Colonic mucosa (tissue), 4 donors: Measurements from ENCODE around the gene VSX1. TPM values are rescaled to one million over a fixed set of nuclear protein-coding genes. Genes with fewer than 3 reads are reported as not detected.

Source experiments
- DNase-seq: peaks from one replicate; pipeline ENCODE4 v3.0.0-alpha.2; 2020
- H3K27ac ChIP-seq: fragments of 200-600 bp; one replicate; pipeline ENCODE4 v1.8.0; 2021
- H3K27me3 ChIP-seq: fragments of 200-600 bp; one replicate; pipeline ENCODE4 v1.8.0; 2021
- H3K36me3 ChIP-seq: fragments of 200-600 bp; one replicate; pipeline ENCODE4 v1.8.0; 2021
- H3K4me1 ChIP-seq: fragments of 200-600 bp; one replicate; pipeline ENCODE4 v1.8.0; 2021; ENCODE audit warnings: mild to moderate bottlenecking
- H3K4me3 ChIP-seq: fragments of 200-600 bp; one replicate; pipeline ENCODE4 v1.8.0; 2021
- H3K9ac ChIP-seq, 2 donors: one replicate each; pipeline ENCODE4 v1.7.0; 2013; ENCODE audit warnings: control low read depth in 2 of 2, low read depth in 2 of 2, low read length in 2 of 2
- H3K9me3 ChIP-seq: fragments of 200-600 bp; one replicate; pipeline ENCODE4 v1.8.0; 2021
- intact Hi-C: fragments of 100-400 bp; cut with DNase I; formaldehyde crosslinking; loops from one replicate; pipeline ENCODE4 v1.14.1; 2022
- total RNA-seq, 2 donors: library from RNA; stranded (reverse); fragmentation: NEBNext Ultra II Directional in 1 of 2; extraction: Animal tissue kit (Norgen Biotek cat#: 25700) in 1 of 2; gene quantifications; one replicate each; pipeline ENCODE4 v1.2.1, GENCODE V29; 2021
- TF ChIP-seq, protein P1 (sequence below): fragments of 200-600 bp; IDR thresholded peaks from one replicate; pipeline ENCODE4 v1.8.0; 2022; ENCODE audit warnings: antibody characterized with exemption, mild to moderate bottlenecking
- donor health status: healthy.
- donor health status: DM: no; HTN: no; CAD: no.
- donor health status: DM: no; HTN: no; CAD: no.

Gene VSX1
- total RNA-seq, 2 donors from 2014 or later = not detected

DNA sequence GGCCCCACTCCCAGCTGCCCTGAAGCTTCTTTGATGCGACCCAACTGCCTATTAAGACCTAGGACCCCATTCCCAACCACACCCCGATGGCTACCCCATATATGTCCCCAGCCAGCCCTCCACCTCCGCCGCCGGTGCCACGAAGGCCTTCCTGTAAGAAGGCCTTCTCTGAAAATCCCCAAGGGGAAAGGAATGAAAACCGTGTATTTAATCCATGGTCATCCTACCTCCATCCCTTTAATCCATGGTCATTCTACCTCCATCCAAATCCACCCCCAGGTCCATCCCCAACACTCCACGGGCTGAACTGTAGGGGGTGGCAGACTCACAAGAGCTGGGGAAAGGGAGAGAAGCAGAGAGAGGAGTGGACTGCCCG, 545 bp upstream of the VSX1 start:
- H3K4me1 ChIP-seq = no peaks in the 10 kb centered on the region
- TF ChIP-seq, protein P1, sequence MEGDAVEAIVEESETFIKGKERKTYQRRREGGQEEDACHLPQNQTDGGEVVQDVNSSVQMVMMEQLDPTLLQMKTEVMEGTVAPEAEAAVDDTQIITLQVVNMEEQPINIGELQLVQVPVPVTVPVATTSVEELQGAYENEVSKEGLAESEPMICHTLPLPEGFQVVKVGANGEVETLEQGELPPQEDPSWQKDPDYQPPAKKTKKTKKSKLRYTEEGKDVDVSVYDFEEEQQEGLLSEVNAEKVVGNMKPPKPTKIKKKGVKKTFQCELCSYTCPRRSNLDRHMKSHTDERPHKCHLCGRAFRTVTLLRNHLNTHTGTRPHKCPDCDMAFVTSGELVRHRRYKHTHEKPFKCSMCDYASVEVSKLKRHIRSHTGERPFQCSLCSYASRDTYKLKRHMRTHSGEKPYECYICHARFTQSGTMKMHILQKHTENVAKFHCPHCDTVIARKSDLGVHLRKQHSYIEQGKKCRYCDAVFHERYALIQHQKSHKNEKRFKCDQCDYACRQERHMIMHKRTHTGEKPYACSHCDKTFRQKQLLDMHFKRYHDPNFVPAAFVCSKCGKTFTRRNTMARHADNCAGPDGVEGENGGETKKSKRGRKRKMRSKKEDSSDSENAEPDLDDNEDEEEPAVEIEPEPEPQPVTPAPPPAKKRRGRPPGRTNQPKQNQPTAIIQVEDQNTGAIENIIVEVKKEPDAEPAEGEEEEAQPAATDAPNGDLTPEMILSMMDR = no peak
- no peak overlapping the region for H3K4me3 ChIP-seq
- DNase-seq = no peak
- H3K9ac ChIP-seq = no peak overlapping the region
- peaks cover 52% of the 10 kb centered on the region for H3K27me3 ChIP-seq
- H3K36me3 ChIP-seq = no peaks in the 10 kb centered on the region
- H3K27ac ChIP-seq = no peak overlapping the region
- intact Hi-C loops = no loop called here
- H3K9me3 ChIP-seq = no peaks in the 10 kb centered on the region

DNA sequence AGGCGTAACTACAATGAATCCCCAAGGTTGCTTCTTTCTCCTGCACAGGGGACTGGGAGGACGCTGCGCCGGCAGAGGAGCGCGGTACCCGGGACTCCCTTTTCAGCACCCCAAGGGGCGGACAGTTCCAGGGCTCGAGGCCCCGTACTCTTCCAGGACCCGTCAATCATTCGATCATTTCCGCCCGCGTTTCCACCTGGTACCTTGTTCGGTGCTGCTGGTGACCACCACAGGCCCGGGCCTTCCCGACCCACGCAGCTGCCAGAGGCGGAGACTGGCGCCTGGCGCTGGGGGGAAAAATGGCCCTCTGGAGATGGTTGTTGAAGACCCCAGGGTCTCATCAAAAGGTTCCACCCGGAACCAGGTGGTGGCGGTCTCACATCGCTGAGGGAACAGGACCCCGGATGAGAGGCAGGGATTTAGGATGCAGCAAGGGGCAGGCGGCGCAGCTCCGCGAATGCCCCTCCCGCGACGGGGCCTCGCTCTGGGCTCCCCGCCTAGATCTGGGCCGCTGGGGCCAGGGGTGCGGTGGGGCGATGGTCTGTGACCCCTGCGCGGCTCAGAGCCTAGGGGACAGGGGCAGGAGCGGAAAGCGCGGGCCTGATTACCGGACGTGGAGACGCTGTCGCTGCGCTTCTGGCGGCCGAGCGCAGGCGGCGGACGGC, 744 bp downstream of the VSX1 start:
- intact Hi-C loops = no loop called here
- Histone ChIP-seq H3K4me3 (no peak overlapping the region), H3K36me3 (no peaks in the 10 kb centered on the region), H3K27me3 (peaks cover 52% of the 10 kb centered on the region), H3K9me3 (no peaks in the 10 kb centered on the region), H3K4me1 (no peaks in the 10 kb centered on the region), H3K27ac (no peak overlapping the region), H3K9ac (no peak overlapping the region)
- no peak for DNase-seq
- TF ChIP-seq, protein P1 = no peak

DNA sequence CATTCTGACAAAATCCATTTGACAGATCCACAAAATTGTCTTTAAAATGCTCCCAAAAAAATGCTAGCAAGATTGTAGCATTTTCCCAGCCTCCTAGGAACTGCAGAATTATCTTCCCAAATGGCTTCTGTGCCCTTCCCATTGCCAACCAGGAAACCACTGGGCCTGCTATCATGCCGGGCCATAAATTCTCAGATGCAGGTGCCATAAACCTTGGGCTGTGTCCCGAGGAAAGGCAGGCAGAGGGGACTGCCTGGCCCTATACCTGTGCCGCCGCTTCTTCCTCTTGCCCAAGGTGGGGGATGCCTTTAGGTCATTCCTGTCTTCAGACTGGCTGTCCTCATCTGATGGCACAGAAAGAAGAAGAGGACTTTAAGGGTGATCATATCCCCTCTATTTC, 2.8 kb downstream of the VSX1 start:
- peaks cover 35% of the 10 kb centered on the region for H3K27me3 ChIP-seq
- no peaks in the 10 kb centered on the region for H3K4me1 ChIP-seq

DNA sequence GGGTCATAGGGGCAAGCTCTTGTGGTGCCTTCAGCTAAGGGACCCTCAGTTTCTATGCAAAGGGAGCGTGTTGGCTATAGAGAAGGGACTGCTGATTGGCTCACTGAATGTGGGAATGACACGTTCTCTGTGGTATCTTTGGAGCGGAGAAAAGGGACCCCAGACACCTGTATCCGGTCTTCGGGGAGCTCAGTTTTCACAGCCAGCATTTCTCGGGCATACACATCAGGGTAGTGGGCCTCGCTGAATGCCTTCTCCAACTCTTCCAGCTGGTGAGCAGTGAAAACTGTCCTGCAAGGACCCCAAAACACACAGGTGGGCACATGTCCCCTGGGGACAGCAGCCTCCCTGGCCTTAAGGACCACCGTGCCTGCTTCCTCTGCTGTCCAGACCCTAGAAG, 3.3 kb downstream of the VSX1 start:
- H3K9me3 ChIP-seq = no peaks in the 10 kb centered on the region
- TF ChIP-seq, protein P1 = no peak
- no peak for DNase-seq
- no peaks in the 10 kb centered on the region for H3K4me1 ChIP-seq
- no peak overlapping the region for H3K27ac ChIP-seq
- H3K27me3 ChIP-seq = peaks cover 30% of the 10 kb centered on the region
- no peak overlapping the region for H3K4me3 ChIP-seq
- intact Hi-C loops = no loop called here
- no peaks in the 10 kb centered on the region for H3K36me3 ChIP-seq
- H3K9ac ChIP-seq = no peak overlapping the region

More for the DNA sequence above, 2.8 kb downstream of the VSX1 start:
- Histone ChIP-seq H3K36me3 (no peaks in the 10 kb centered on the region), H3K27ac (no peak overlapping the region), H3K9ac (no peak overlapping the region), H3K9me3 (no peaks in the 10 kb centered on the region), H3K4me3 (no peak overlapping the region)
- TF ChIP-seq, protein P1 = no peak
- intact Hi-C loops = no loop called here
- DNase-seq = peak; percentile 72

DNA sequence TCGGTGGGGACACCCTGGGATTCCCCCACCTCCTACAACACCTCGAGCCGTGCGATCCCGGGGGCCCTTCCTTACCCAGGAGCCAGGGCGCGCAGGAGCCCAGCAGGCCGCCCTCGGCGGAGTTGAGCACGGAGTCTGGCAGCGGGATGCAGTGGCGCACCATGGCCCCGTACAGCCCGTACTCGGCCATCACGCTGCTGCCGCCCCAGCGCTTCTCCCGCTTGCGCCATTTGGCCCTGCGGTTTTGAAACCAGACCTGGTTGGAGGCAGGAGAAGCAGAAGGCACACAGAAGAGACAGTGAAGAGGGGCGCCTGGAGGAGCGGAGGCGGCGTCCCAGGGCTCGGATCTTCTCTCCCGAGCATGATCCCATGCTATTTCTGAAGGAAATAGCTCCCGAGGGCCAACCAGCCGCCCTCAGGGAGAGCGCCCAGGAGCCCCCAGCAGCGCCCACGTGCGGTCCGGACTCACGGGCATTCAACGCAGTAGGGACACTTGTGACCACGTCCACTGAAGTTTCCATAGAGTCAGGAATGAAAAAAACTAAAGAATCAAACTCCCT, 4.3 kb downstream of the VSX1 start:
- intact Hi-C loops = no loop called here
- peak overlapping the region; percentile 10 for H3K4me3 ChIP-seq
- no peak for DNase-seq

More for the DNA sequence above, 4.3 kb downstream of the VSX1 start:
- Histone ChIP-seq H3K36me3 (no peaks in the 10 kb centered on the region), H3K4me1 (no peaks in the 10 kb centered on the region), H3K27ac (no peak overlapping the region), H3K9me3 (no peaks in the 10 kb centered on the region), H3K27me3 (peaks cover 20% of the 10 kb centered on the region), H3K9ac (peak overlapping the region in 1 of 2 donors; percentile 28)
- TF ChIP-seq, protein P1 = no peak
